Panc1 (cell line): ENCODE data around the gene CLIP4. TPM values are rescaled to one million over a fixed set of nuclear protein-coding genes. Genes with fewer than 3 reads are reported as not detected.

ENCODE experiments used
- ATAC-seq: fragments of 200-7000 bp; cut with Tn5 transposase; 2 replicates; pipeline ENCODE4 v1.9.1; 2020; ENCODE audit warnings: mild to moderate bottlenecking, moderate library complexity
- BruUV-seq: library from RNA; stranded (reverse); fragments of 400-500 nt; replicated peaks from 2 replicates; lab custom pipeline; 2021; lab: Mats Ljungman, UMichigan
- CTCF ChIA-PET: fragments of 300-600 bp; sonication (Branson Sonifier 250); formaldehyde crosslinking; loops from one replicate; lab custom pipeline; 2022; ENCODE audit warnings: antibody characterized with exemption; lab: Charles Lee
- POLR2A ChIA-PET: fragments of 300-600 bp; sonication (Branson Sonifier 250); formaldehyde crosslinking; loops from one replicate; lab custom pipeline; 2022; ENCODE audit warnings: antibody characterized with exemption; lab: Charles Lee
- DNase-seq: peaks from one replicate; pipeline ENCODE4 v3.0.0-alpha.2; 2010; ENCODE audit warnings: low read depth, low spot score
- H3K27ac ChIP-seq: 2 replicates; pipeline ENCODE4 v1.5.1; 2011; ENCODE audit warnings: mild to moderate bottlenecking, low read length, inconsistent platforms
- H3K27me3 ChIP-seq: fragments of 200-500 bp; sonication (Bioruptor generic); 2 replicates; pipeline ENCODE4 v1.6.0; 2014; ENCODE audit warnings: low read length, inconsistent platforms; ENCODE audit not compliant: control insufficient read depth, insufficient read depth
- H3K36me3 ChIP-seq: fragments of 200-500 bp; sonication (Bioruptor generic); 2 replicates; pipeline ENCODE4 v1.5.1; 2014; ENCODE audit warnings: inconsistent platforms, mild to moderate bottlenecking, low read length, moderate library complexity; ENCODE audit not compliant: control insufficient read depth, insufficient read depth
- H3K4me1 ChIP-seq: 2 replicates; pipeline ENCODE4 v1.5.1; 2011; ENCODE audit warnings: inconsistent platforms, mild to moderate bottlenecking, low read length, moderate library complexity; ENCODE audit not compliant: control insufficient read depth, insufficient read depth
- H3K4me3 ChIP-seq, 2 experiments: 2 replicates each; pipeline ENCODE4 v1.5.1; 2011 to 2012; ENCODE audit warnings: low read depth in 2 of 2, low read length in 2 of 2, mild to moderate bottlenecking in 2 of 2, inconsistent platforms in 1 of 2, moderate library complexity in 1 of 2
- H3K9me3 ChIP-seq: fragments of 200-500 bp; sonication (Bioruptor generic); 2 replicates; pipeline ENCODE4 v1.5.1; 2014; ENCODE audit warnings: low read depth, mild to moderate bottlenecking, inconsistent platforms, low read length, moderate library complexity; ENCODE audit not compliant: control insufficient read depth, insufficient read depth
- CTCF ChIP-seq: fragments of 450-650 bp; IDR thresholded peaks from 2 replicates; pipeline ENCODE4 v1.5.1; 2017; ENCODE audit warnings: mild to moderate bottlenecking
- POLR2AphosphoS5 ChIP-seq: IDR thresholded peaks from 2 replicates; pipeline ENCODE4 v1.6.1; 2012; ENCODE audit warnings: mild to moderate bottlenecking, low read depth, low read length, moderate library complexity
- REST ChIP-seq, 2 experiments: IDR thresholded peaks; 2 replicates each; pipeline ENCODE4 v1.6.1; 2011 to 2012; ENCODE audit warnings: low read depth in 2 of 2, control low read depth in 1 of 2, low read length in 1 of 2, mild to moderate bottlenecking in 1 of 2, moderate library complexity in 1 of 2; ENCODE audit not compliant: insufficient read depth in 1 of 2
- SIN3A ChIP-seq: IDR thresholded peaks from 2 replicates; pipeline ENCODE4 v1.6.1; 2012; ENCODE audit warnings: low read depth, mild to moderate bottlenecking, low read length, moderate library complexity, borderline replicate concordance; ENCODE audit not compliant: insufficient read depth
- TCF7L2 ChIP-seq: IDR thresholded peaks from 2 replicates; pipeline ENCODE4 v1.6.1; 2011; ENCODE audit warnings: mild to moderate bottlenecking, low read depth, low read length, inconsistent platforms
- in situ Hi-C: cut with HindIII; loops from 2 replicates; pipeline ENCODE4 v1.10.0; 2016; ENCODE audit warnings: low sequenced_read_pairs, low pct_unique_long_range_greater_than_20kb
- intact Hi-C: fragments of 100-400 bp; cut with micrococcal nuclease; formaldehyde crosslinking; loops from one replicate; pipeline ENCODE4 v1.10.0; 2022; ENCODE audit not compliant: unreplicated experiment
- total RNA-seq: library from RNA; stranded (reverse); gene quantifications from one replicate; pipeline ENCODE4 v1.2.1, GENCODE V29; 2021; ENCODE audit not compliant: unreplicated experiment

The CLIP4 gene
- total RNA-seq, 1 experiment from 2014 or later: 43.0 TPM

DNA sequence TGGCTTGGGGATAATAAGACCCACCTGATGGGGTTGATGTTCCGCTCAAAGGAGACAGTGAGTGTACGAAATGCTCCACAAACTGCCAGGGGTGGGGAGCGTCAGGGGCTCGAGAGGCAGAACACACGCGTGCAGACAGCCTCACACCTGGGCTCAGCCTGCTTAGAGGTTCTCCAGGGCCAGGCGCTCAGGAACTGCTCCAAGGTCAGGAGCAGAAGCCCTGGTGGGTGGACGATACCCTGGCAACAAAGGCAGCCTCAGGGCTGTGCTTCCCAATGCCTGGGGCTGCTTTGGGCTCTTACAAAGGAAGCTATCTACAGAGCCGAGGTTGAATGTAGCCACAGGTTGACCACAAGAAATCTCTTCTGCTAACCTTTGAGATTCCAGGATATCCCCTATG, 114.4 kb downstream of the CLIP4 start:
- H3K4me1 ChIP-seq: no peaks in the 10 kb centered on the region
- ATAC-seq: no peak
- POLR2A ChIA-PET: no interaction called here

GRCh38 chr2:29232041-29232440, 116.8 kb downstream of the CLIP4 start:
- ATAC-seq (no peak), DNase-seq (no peak)
- Histone ChIP-seq H3K27ac (no peak overlapping the region), H3K27me3 (peaks cover 3% of the 10 kb centered on the region), H3K4me1 (no peaks in the 10 kb centered on the region), H3K9me3 (no peaks in the 10 kb centered on the region), H3K4me3 (no peak overlapping the region), H3K36me3 (no peaks in the 10 kb centered on the region)
- intact Hi-C loops: loop anchor here (10.0 kb wide), 1 partner anchor 613 kb away; no protein-coding TSS in a partner anchor
- BruUV-seq: no TSS peak
- ChIA-PET CTCF (no interaction called here), POLR2A (no interaction called here)
- in situ Hi-C loops: no loop called here
- TF ChIP-seq SIN3A: no peak
- no peak for TF ChIP-seq POLR2AphosphoS5
- TF ChIP-seq CTCF: no peak
- TF ChIP-seq REST (IDR thresholded peaks at IDR 0.05; ENCODE audit: insufficient read depth in 1 of 2, low read depth in 2 of 2, low read length in 1 of 2): no peak
- TF ChIP-seq TCF7L2: no peak

More for the DNA sequence above, 114.4 kb downstream of the CLIP4 start:
- CTCF ChIA-PET: no interaction called here
- intact Hi-C loops: loop anchor here (10.0 kb wide), 1 partner anchor 615 kb away; no protein-coding TSS in a partner anchor
- H3K27me3 ChIP-seq: peaks cover 5% of the 10 kb centered on the region
- TF ChIP-seq CTCF: no peak
- no peak for TF ChIP-seq SIN3A
- no peak for TF ChIP-seq TCF7L2
- TF ChIP-seq POLR2AphosphoS5: no peak
- no peak for TF ChIP-seq REST (IDR thresholded peaks at IDR 0.05; ENCODE audit: insufficient read depth in 1 of 2, low read depth in 2 of 2, low read length in 1 of 2)
- H3K36me3 ChIP-seq: no peaks in the 10 kb centered on the region
- in situ Hi-C loops: no loop called here
- no peak overlapping the region for H3K4me3 ChIP-seq
- no peaks in the 10 kb centered on the region for H3K9me3 ChIP-seq
- no peak for DNase-seq
- BruUV-seq: no TSS peak
- H3K27ac ChIP-seq: no peak overlapping the region
